Osteoblast (primary cell): Measurements from ENCODE around the gene RAMP3. TPM values are rescaled to one million over a fixed set of nuclear protein-coding genes. Genes with fewer than 3 reads are reported as not detected.

Experiments
- DNase-seq: peaks from one replicate; pipeline ENCODE4 v3.0.0; 2011; ENCODE audit warnings: low spot score, mixed read lengths; ENCODE audit not compliant: insufficient read length; ENCODE audit errors: missing footprints
- H2AFZ ChIP-seq: 2 replicates; pipeline ENCODE4 v1.6.0; 2011; ENCODE audit warnings: mild to moderate bottlenecking, low read length
- H3K27ac ChIP-seq: 2 replicates; pipeline ENCODE4 v1.5.1; 2011; ENCODE audit warnings: mild to moderate bottlenecking, low read depth, low read length, moderate library complexity
- H3K27me3 ChIP-seq: 2 replicates; pipeline ENCODE4 v1.6.0; 2012; ENCODE audit warnings: mild to moderate bottlenecking, control low read depth, inconsistent platforms, low read length, moderate library complexity; ENCODE audit not compliant: insufficient read depth
- H3K36me3 ChIP-seq: 2 replicates; pipeline ENCODE4 v1.5.1; 2011; ENCODE audit warnings: mild to moderate bottlenecking, low read length, control low read depth, moderate library complexity; ENCODE audit not compliant: insufficient read depth
- H3K4me1 ChIP-seq: 2 replicates; pipeline ENCODE4 v1.5.1; 2011; ENCODE audit warnings: mild to moderate bottlenecking, low read length, control low read depth, moderate library complexity; ENCODE audit not compliant: insufficient read depth
- H3K4me2 ChIP-seq: 2 replicates; pipeline ENCODE4 v1.6.0; 2011; ENCODE audit warnings: mild to moderate bottlenecking, low read length; ENCODE audit not compliant: insufficient read depth
- H3K4me3 ChIP-seq: fragments of 200-600 bp; sonication (generic); 3 replicates; pipeline ENCODE4 v1.5.1; 2012; ENCODE audit warnings: mild to moderate bottlenecking, low read length, inconsistent platforms; ENCODE audit not compliant: insufficient read depth
- H3K79me2 ChIP-seq: 2 replicates; pipeline ENCODE4 v1.6.0; 2012; ENCODE audit warnings: mild to moderate bottlenecking, low read length, control low read depth, inconsistent platforms; ENCODE audit not compliant: insufficient read depth
- H3K9me3 ChIP-seq: 2 replicates; pipeline ENCODE4 v1.5.1; 2011; ENCODE audit warnings: low read depth, low read length, control low read depth
- H4K20me1 ChIP-seq: 2 replicates; pipeline ENCODE4 v1.6.0; 2012; ENCODE audit warnings: mild to moderate bottlenecking, low read length, control low read depth; ENCODE audit not compliant: insufficient read depth
- CTCF ChIP-seq: IDR thresholded peaks from 2 replicates; pipeline ENCODE4 v1.5.1; 2011; ENCODE audit warnings: mild to moderate bottlenecking, low read depth, low read length, moderate library complexity; ENCODE audit errors: extremely low read depth
- total RNA-seq: library from RNA; depleted of rRNA; stranded (reverse); fragments of >200 nt; gene quantifications from 2 replicates; pipeline ENCODE4 v1.2.3, GENCODE V29; 2012

The RAMP3 gene
- total RNA-seq, 1 donor: not detected

GRCh38 chr7:45122975-45123860 is 34.4 kb upstream of the RAMP3 start:
- no peak overlapping the region for H2AFZ ChIP-seq

GRCh38 chr7:45123913-45124710 is 33.5 kb upstream of the RAMP3 start:
- Histone ChIP-seq H3K27ac (no peak overlapping the region), H3K27me3 (no peaks in the 10 kb centered on the region), H3K4me2 (no peak overlapping the region), H3K36me3 (no peaks in the 10 kb centered on the region), H2AFZ (no peak overlapping the region), H3K4me3 (no peak overlapping the region), H4K20me1 (no peaks in the 10 kb centered on the region), H3K9me3 (no peaks in the 10 kb centered on the region), H3K79me2 (no peaks in the 10 kb centered on the region), H3K4me1 (no peaks in the 10 kb centered on the region)
- TF ChIP-seq CTCF: no peak
- no peak for DNase-seq

More at GRCh38 chr7:45122975-45123860, 34.4 kb upstream of the RAMP3 start:
- Histone ChIP-seq H3K79me2 (no peaks in the 10 kb centered on the region), H3K27ac (no peak overlapping the region), H4K20me1 (no peaks in the 10 kb centered on the region), H3K27me3 (no peaks in the 10 kb centered on the region), H3K4me2 (no peak overlapping the region), H3K4me3 (no peak overlapping the region), H3K4me1 (no peaks in the 10 kb centered on the region), H3K36me3 (no peaks in the 10 kb centered on the region), H3K9me3 (no peaks in the 10 kb centered on the region)
- no peak for DNase-seq
- TF ChIP-seq CTCF: no peak

- no peaks in the 10 kb centered on the region for H3K79me2 ChIP-seq
- H3K27me3 ChIP-seq: no peaks in the 10 kb centered on the region
- H3K36me3 ChIP-seq: no peaks in the 10 kb centered on the region
- no peak overlapping the region for H2AFZ ChIP-seq
- no peak overlapping the region for H3K27ac ChIP-seq
- DNase-seq: no peak
- no peaks in the 10 kb centered on the region for H3K9me3 ChIP-seq
- no peak overlapping the region for H3K4me2 ChIP-seq
- no peaks in the 10 kb centered on the region for H4K20me1 ChIP-seq
- H3K4me3 ChIP-seq: no peak overlapping the region
- no peak for TF ChIP-seq CTCF
- H3K4me1 ChIP-seq: no peaks in the 10 kb centered on the region
Measured at GRCh38 chr7:45125193-45125904, 32.2 kb upstream of the RAMP3 start.
